ENCODE results near the gene GDPD3. TPM values are rescaled to one million over a fixed set of nuclear protein-coding genes. Genes with fewer than 3 reads are reported as not detected.
A peak's percentile ranks its signal among the peaks of the same experiment; 100 is the strongest.

GDPD3 gene
- total RNA-seq, 1 donor from 2014 or later, result 0.15 TPM

DNA sequence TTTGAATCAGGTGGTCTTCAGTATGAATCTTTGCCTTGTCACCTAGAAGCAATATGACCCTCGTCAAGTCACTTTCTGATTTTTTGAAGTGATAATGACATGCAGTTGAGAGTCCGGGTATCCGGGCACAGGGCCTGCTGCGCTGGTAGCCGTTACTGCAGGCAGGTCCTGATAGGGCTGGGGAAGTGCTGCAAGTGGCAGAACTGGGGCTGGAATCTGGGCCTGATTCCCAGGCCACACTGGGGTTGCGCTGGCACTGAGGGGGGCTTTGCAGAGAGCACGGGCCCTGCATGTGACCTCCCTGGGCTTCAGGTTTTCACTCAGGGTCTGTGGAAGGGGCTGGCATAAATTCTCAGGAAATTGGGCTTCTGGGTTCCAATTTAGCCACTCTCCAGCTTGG is 34.6 kb downstream of the GDPD3 start:
- DNase-seq (ENCODE audit: low read depth), result no peak

DNA sequence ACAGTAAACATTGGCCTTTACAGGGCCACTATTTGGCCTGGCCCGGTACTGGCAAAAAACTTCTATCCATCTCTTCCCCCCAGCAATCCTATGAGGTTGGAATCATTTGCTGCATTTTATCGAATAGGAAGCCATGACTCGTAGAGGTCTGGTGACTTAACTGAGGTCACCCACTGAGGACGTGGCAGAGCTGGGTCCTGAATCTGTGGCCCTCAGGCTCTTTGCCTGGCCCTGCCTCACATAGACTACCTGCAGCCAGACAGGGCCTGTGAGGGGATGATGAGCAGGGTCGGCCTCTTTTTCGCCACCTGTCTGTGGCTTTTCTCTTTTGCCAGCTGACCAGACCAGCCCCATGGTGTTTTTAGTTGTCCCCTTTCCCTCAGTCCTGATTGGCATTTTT is 35.7 kb downstream of the GDPD3 start:
- DNase-seq (ENCODE audit: low read depth), result no peak

- no peak for DNase-seq (ENCODE audit: low read depth)
Observed at GRCh38 chr16:30076276-30076791, 37.0 kb downstream of the GDPD3 start.

GRCh38 chr16:30075503-30076275 is 37.6 kb downstream of the GDPD3 start, which contains the start of gene PPP4C:
TSS of gene PPP4C (plus strand) at chr16:30075994. CDS start at chr16:30076378, 384 bp downstream.
- DNase-seq (ENCODE audit: low read depth), result peak; percentile 61

GRCh38 chr16:30070490-30070889 is 42.8 kb downstream of the GDPD3 start:
- DNase-seq (ENCODE audit: low read depth), result no peak

DNA sequence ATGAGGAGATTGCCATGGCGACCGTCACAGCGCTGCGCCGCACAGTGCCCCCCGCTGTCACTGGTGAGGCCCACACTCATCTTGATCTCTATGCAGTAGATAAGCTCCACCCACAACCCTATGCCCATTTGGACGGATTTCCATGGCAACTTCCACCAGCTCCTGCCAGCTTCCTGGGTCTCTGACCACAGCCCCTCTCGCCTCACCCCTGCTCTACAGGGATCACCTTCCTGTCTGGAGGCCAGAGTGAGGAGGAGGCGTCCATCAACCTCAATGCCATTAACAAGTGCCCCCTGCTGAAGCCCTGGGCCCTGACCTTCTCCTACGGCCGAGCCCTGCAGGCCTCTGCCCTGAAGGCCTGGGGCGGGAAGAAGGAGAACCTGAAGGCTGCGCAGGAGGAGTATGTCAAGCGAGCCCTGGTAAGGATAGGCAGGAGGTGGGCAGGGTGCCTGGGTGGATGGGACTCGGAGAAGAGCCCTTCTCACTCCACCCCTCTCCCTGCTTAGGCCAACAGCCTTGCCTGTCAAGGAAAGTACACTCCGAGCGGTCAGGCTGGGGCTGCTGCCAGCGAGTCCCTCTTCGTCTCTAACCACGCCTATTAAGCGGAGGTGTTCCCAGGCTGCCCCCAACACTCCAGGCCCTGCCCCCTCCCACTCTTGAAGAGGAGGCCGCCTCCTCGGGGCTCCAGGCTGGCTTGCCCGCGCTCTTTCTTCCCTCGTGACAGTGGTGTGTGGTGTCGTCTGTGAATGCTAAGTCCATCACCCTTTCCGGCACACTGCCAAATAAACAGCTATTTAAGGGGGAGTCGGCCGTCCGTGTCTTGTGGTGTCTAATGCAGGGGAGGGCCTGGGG is 43.5 kb downstream of the GDPD3 start:
- no peak for DNase-seq (ENCODE audit: low read depth)

DNA sequence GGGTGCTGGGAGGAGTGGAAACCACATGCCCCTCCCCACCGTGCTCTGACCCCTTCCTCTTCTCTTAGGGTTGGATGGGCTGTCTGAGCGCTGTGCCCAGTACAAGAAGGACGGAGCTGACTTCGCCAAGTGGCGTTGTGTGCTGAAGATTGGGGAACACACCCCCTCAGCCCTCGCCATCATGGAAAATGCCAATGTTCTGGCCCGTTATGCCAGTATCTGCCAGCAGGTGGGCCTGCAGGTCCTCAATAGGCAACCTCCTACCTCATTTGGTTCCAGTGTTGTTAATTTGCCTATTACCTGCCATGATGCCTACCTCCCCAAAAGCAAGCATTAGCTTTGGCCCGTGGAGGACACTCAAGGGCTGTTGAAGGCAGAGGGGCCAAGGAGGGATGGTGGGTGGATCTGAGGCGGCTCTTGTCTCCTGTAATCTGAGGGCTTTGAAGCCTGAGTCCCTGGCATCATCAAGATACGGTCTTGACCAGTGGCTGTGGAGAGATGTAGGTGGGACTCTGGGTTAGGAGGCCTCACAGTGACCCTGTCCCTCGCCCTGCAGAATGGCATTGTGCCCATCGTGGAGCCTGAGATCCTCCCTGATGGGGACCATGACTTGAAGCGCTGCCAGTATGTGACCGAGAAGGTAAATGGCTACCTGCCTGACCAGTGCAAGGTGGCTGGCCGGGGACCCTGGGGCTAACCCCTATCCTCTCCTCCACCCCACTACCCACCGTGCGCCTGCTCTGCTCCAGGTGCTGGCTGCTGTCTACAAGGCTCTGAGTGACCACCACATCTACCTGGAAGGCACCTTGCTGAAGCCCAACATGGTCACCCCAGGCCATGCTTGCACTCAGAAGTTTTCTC is 44.4 kb downstream of the GDPD3 start:
- no peak for DNase-seq (ENCODE audit: low read depth)

GRCh38 chr16:30068333-30068732 is 45.0 kb downstream of the GDPD3 start:
- no peak for DNase-seq (ENCODE audit: low read depth)

DNA sequence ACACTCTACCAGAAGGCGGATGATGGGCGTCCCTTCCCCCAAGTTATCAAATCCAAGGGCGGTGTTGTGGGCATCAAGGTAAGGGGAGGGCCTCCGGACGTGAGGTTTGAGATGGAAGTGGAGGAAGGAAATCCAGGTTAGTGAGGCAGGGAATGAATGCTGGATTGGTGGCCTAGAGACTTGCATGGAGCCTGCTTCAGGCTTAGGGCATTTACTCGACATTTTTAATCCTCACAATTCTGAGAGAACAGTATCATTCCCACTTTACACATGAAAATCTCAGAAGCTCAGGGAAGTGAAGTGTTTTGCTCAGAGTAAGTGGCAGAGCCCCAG is 45.8 kb downstream of the GDPD3 start:
- no peak for DNase-seq (ENCODE audit: low read depth)

- no peak for DNase-seq (ENCODE audit: low read depth)
Observed at GRCh38 chr16:30066761-30067583, 46.4 kb downstream of the GDPD3 start.

GRCh38 chr16:30065943-30066760 is 47.2 kb downstream of the GDPD3 start:
- DNase-seq (ENCODE audit: low read depth), result no peak

GRCh38 chr16:30065102-30065942 is 48.0 kb downstream of the GDPD3 start, which contains the start of gene ALDOA:
TSS of gene ALDOA (plus strand) at chr16:30065760. CDS start at chr16:30066898, 1,138 bp downstream.
- peak; percentile 90 for DNase-seq (ENCODE audit: low read depth)

- no peak for DNase-seq (ENCODE audit: low read depth)
Observed at GRCh38 chr16:30064729-30065101, 48.6 kb downstream of the GDPD3 start.

- DNase-seq (ENCODE audit: low read depth), result peak; percentile 44
Observed at GRCh38 chr16:30063893-30064728, 49.2 kb downstream of the GDPD3 start.

- no peak for DNase-seq (ENCODE audit: low read depth)
Observed at GRCh38 chr16:30063278-30063892, 50.0 kb downstream of the GDPD3 start.

DNA sequence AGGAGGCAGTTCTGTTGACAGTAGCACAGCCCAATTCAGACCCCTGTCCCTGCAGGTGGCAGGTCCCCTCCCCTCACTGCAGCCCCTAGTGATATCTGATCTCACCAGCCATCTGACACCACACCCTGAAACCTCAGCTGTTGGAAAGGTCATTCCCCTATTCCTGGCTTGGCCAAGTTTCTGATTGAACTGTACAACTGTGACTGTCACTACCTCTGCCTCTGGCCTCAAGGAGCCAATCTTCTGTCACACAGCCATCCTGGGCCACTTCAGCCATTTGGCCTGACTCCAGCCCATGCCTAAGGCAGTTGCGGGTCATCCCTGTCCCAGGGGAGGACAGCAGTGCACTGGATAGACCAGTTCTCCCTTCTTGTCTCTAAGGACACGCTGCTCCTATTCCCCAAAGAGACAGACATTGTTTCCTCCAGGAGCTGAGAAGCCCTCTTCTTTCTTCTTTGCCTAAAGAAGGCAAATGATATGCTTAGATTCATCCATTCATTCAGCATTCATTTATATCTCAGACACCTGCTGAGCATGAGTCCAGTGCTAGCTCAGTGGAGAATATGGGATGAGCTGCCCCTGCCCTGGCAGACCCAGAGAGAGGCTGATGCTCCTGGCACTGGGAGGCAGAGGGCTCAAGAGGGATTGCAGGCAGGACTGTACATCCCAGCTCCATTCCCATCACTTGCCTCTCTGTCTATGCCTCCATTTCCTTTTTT is 52.3 kb downstream of the GDPD3 start:
- no peak for DNase-seq (ENCODE audit: low read depth)

- DNase-seq (ENCODE audit: low read depth), result no peak
Observed at GRCh38 chr16:30060346-30060745, 53.0 kb downstream of the GDPD3 start.

Data from renal cortical epithelial cell (primary cell).